HG03571 (cell line): Measurements from ENCODE around the gene NT5E.
"Not testable (repeated sequence)": the region's sequence is repeated elsewhere in the genome, so short reads cannot be mapped to it uniquely, and the experiment has no call there.

ENCODE experiments used
- ATAC-seq: cut with Tn5 transposase; IDR thresholded peaks from one replicate; pipeline ENCODE4 v1.9.1; 2021; ENCODE audit not compliant: unreplicated experiment

NT5E gene

GRCh38 chr6:85449818-85450759 is at the start of gene NT5E:
Gene NT5E, plus strand, starts transcription at chr6:85450083. Its CDS starts 57 bp downstream, at chr6:85450140.
- ATAC-seq: peak; percentile 73

GRCh38 chr6:85400331-85400730 is 49.6 kb upstream of the NT5E start:
- ATAC-seq: no peak

GRCh38 chr6:85401186-85402021 is 48.5 kb upstream of the NT5E start:
- no peak for ATAC-seq

- ATAC-seq: no peak
These were observed 47.8 kb upstream of the NT5E start for GRCh38 chr6:85402071-85402470.

GRCh38 chr6:85402922-85403321 is 47.0 kb upstream of the NT5E start:
- no peak for ATAC-seq

- ATAC-seq: no peak
These were observed 46.4 kb upstream of the NT5E start for GRCh38 chr6:85403331-85404015.

- not testable (repeated sequence) for ATAC-seq
These were observed 45.8 kb upstream of the NT5E start for GRCh38 chr6:85404016-85404563.

- no peak for ATAC-seq
These were observed 45.2 kb upstream of the NT5E start for GRCh38 chr6:85404564-85405174.

- ATAC-seq: peak; percentile 72
These were observed 44.6 kb upstream of the NT5E start for GRCh38 chr6:85405175-85405852.

- no peak for ATAC-seq
These were observed 44.1 kb upstream of the NT5E start for GRCh38 chr6:85405853-85406198.

- ATAC-seq: no peak
These were observed 43.2 kb upstream of the NT5E start for GRCh38 chr6:85406641-85407075.

GRCh38 chr6:85408039-85408438 is 41.8 kb upstream of the NT5E start:
- ATAC-seq: no peak

GRCh38 chr6:85412911-85413430 is 36.9 kb upstream of the NT5E start:
- no peak for ATAC-seq

- ATAC-seq: no peak
These were observed 33.8 kb upstream of the NT5E start for GRCh38 chr6:85416049-85416448.

GRCh38 chr6:85416766-85417165 is 33.1 kb upstream of the NT5E start:
- no peak for ATAC-seq

- no peak for ATAC-seq
These were observed 32.5 kb upstream of the NT5E start for GRCh38 chr6:85417336-85417735.

- ATAC-seq: no peak
These were observed 31.8 kb upstream of the NT5E start for GRCh38 chr6:85418059-85418458.

GRCh38 chr6:85419046-85419759 is 30.7 kb upstream of the NT5E start:
- peak; percentile 63 for ATAC-seq

- no peak for ATAC-seq
These were observed 29.3 kb upstream of the NT5E start for GRCh38 chr6:85420551-85420950.
